ENCODE results near the gene SELENOV.

The SELENOV gene

DNA sequence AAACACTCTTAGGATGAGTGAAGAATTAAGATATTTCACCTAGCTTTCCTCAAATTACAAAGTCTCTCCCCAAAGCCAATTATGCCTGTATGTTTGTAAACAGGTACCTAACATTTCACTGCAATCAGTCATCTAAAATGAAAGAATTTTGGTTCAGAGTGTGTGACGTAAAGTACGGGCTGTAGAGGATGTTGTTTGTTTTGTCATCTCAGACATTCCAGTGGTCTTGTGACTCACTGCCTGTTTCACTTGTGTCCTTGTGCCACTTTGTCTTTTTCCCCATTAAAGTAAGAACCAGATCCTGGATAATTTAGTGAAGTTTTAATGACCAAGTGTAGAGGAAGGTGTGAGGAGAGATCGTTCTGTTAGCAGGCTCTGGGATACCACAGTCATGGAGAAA, 53.7 kb downstream of the SELENOV start:
- DNase-seq = no peak

All from fibroblast of upper back skin (primary cell).